MM.1S (cell line): Measurements from ENCODE around the gene MAPK7.

Experiments used
- CTCF ChIP-seq: fragments of 300-600 bp; sonication (generic); IDR thresholded peaks from 2 replicates; pipeline ENCODE4 v1.5.1; 2016; ENCODE audit warnings: antibody characterized with exemption, low read length, mixed read lengths
- EZH2 ChIP-seq: fragments of 300-600 bp; sonication (generic); optimal IDR thresholded peaks from 2 replicates; pipeline ENCODE3; 2017; ENCODE audit warnings: low read depth, mild to moderate bottlenecking, antibody characterized with exemption, low read length, mixed read lengths
- EZH2phosphoT487 ChIP-seq: fragments of 300-600 bp; sonication (generic); IDR thresholded peaks from 2 replicates; pipeline ENCODE4 v1.6.1; 2018; ENCODE audit warnings: antibody characterized with exemption, low read length

- TF ChIP-seq CTCF (no peak), EZH2 (no peak), EZH2phosphoT487 (no peak)
These were observed 34.2 kb downstream of the MAPK7 start for GRCh38 chr17:19412510-19412909.
